ENCODE data around the gene RAB1B.

Gene RAB1B

DNA sequence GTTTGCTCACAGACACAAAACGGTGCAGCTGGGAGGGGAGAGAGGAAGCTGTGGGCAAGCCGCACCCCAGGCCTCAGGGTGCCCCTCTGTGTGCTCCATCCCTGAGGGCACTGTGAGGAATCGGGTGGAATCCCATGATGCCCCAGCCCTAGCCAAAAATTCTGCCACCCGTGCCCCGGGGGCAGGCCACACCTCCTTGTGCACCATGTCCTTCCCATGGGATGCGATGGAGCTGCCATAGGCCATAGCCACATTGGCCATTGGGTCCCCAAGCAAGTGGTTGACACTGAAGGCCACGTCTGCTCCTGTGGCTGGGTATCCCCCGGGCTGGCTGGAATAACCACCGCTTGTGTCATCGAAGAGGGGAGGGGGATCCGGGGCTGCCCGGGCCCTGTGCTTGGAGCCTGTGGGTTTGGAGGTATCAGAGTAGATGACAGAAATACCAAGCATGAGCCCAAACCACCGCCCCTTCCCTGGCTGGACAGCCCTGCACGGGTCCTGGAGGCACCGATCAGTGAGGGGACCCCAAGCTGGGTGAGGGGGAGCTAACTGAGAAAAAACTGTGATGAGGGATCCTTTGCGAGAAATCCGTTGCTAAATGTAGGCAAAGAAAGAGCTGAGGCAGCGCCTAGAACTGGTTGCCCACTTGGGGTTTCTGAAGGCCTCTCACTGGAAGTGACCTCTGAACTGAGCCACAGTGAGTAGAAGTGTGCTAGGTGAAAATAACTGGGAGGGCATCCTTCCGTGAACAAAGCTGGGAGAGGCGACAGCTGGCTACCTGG is 19.6 kb downstream of the RAB1B start:
- Histone ChIP-seq H3K36me3 (ENCODE audit: control insufficient read depth, insufficient read depth, low read length) (peaks cover 12% of the 10 kb centered on the region), H3K4me3 (replicated peaks; ENCODE audit: low read depth, low read length) (peak overlapping the region; percentile 71), H3K27me3 (replicated peaks; ENCODE audit: control insufficient read depth, insufficient read depth, low read length) (peaks cover under 1% of the 10 kb centered on the region)
- DNase-seq (ENCODE audit: extremely low read depth, insufficient read length), result no peak
- TF ChIP-seq, protein P1, sequence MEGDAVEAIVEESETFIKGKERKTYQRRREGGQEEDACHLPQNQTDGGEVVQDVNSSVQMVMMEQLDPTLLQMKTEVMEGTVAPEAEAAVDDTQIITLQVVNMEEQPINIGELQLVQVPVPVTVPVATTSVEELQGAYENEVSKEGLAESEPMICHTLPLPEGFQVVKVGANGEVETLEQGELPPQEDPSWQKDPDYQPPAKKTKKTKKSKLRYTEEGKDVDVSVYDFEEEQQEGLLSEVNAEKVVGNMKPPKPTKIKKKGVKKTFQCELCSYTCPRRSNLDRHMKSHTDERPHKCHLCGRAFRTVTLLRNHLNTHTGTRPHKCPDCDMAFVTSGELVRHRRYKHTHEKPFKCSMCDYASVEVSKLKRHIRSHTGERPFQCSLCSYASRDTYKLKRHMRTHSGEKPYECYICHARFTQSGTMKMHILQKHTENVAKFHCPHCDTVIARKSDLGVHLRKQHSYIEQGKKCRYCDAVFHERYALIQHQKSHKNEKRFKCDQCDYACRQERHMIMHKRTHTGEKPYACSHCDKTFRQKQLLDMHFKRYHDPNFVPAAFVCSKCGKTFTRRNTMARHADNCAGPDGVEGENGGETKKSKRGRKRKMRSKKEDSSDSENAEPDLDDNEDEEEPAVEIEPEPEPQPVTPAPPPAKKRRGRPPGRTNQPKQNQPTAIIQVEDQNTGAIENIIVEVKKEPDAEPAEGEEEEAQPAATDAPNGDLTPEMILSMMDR (IDR thresholded peaks at IDR 0.05; ENCODE audit: insufficient read depth, low read length, poor library complexity, severe bottlenecking), result no peak

DNA sequence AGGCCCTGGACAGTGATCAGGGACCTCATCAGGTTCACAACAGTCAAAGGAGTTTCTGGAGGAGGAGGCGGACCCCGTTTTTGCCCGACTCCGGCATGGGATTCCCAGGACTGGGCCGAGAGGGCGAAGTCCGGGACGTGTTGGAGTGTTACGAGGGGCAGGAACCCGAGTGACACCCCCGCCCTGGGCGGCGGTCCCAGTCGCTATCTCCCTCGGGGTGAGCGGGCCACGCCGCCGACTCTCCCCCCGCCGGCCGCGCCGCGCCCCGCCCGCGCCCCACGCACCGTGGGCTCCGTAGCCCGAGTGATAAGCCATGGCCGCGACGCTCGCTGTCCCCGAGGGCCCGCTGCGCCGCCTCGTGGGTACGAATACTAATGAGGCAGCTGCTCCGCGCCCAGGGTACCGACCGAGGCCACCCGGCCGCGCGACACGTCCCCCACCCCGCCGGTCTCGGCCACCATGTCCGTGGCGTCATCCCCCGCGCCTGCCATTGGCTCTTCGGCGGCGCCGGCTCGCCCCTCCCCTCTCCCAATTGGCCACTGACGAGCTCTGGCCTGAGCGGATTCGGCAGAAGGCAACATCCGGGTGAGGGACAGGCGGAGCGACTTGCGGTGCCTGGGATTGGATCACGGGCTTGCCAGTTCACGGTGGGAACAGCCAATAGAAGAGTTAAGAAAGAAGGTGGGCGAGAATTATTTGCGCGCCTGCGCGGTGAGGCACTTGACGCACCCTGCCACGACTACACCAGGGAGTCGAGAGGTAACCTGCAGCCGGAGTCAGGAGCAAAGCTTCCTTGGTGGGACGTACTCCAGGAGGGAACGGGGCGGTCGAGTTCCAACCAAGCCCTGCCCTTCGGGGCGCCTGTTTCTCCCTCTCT is 20.5 kb downstream of the RAB1B start, which contains the start of gene YIF1A:
TSS of gene YIF1A (minus strand) at position 473 of the 877 bp plus-strand sequence. CDS start at position 315, 158 bp downstream.
- Histone ChIP-seq H3K36me3 (ENCODE audit: control insufficient read depth, insufficient read depth, low read length) (peaks cover 12% of the 10 kb centered on the region), H3K4me3 (replicated peaks; ENCODE audit: low read depth, low read length) (peak within 1 kb of the TSS; percentile 71), H3K27me3 (replicated peaks; ENCODE audit: control insufficient read depth, insufficient read depth, low read length) (peaks cover 1% of the 10 kb centered on the region)
- TF ChIP-seq, protein P1 (IDR thresholded peaks at IDR 0.05; ENCODE audit: insufficient read depth, low read length, poor library complexity, severe bottlenecking), result peak; percentile 9
- peak; percentile 98 for DNase-seq (ENCODE audit: extremely low read depth, insufficient read length)

DNA sequence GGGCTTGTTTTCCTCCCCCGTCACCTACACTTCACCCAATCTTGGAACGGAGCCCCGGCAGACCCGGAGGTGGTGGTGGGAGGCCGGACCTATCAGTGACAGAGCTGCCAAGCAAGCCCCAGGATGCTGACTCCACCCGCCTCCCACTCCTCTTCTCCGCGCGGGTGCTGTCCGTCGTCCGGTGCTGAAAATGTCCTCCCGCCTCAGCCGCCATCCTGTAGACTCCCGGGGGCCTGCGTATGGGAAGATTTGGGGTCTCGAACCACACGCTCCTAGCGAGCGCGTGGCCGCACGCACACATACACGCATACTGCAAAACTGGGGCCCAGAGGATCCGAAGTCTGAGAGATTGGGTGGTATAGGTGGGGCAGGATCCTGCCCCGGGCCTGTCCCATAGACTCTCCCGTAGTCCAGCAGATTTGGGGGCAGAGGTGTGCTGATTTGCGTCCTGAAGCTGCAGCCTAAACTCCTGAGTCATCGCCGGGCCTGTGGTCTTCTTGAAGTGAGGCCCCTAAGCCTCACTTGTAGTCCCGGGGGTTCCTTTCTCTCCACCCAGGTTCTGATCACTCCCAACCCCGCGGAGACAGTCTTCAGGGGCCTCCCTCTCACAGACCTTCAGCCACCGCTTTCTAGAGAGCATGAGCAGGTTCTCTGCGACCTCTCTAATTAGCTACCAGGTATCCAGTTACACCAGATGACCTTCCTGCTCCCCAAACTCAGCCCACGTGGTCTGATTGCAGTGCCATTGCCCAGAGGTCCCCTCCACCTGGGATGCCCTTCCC is 21.3 kb downstream of the RAB1B start:
- no peak for DNase-seq (ENCODE audit: extremely low read depth, insufficient read length)
- peaks cover 1% of the 10 kb centered on the region for H3K27me3 ChIP-seq (replicated peaks; ENCODE audit: control insufficient read depth, insufficient read depth, low read length)
- H3K36me3 ChIP-seq (ENCODE audit: control insufficient read depth, insufficient read depth, low read length), result peaks cover 12% of the 10 kb centered on the region
- TF ChIP-seq, protein P1 (IDR thresholded peaks at IDR 0.05; ENCODE audit: insufficient read depth, low read length, poor library complexity, severe bottlenecking), result no peak
- peak overlapping the region; percentile 71 for H3K4me3 ChIP-seq (replicated peaks; ENCODE audit: low read depth, low read length)

DNA sequence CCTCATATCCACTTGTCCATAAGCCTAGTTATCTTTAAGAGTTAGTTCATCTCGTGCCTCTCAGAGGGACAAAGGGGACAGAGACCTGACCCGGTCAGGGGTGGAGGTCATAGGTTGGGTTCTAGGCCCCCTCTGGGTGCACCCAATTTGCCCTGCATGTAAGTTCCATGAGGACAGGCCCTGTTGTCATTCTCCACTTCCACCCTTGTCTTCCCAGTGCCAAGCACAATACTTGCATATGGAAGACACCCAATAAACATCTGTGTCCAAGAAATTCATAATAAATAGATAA is 21.8 kb downstream of the RAB1B start:
- H3K4me3 ChIP-seq (replicated peaks; ENCODE audit: low read depth, low read length), result no peak overlapping the region; the same call in 1 of the 2 replicates
- H3K27me3 ChIP-seq (replicated peaks; ENCODE audit: control insufficient read depth, insufficient read depth, low read length), result peaks cover 1% of the 10 kb centered on the region
- TF ChIP-seq, protein P1 (IDR thresholded peaks at IDR 0.05; ENCODE audit: insufficient read depth, low read length, poor library complexity, severe bottlenecking), result no peak
- DNase-seq (ENCODE audit: extremely low read depth, insufficient read length), result no peak
- H3K36me3 ChIP-seq (ENCODE audit: control insufficient read depth, insufficient read depth, low read length), result peaks cover 6% of the 10 kb centered on the region

DNA sequence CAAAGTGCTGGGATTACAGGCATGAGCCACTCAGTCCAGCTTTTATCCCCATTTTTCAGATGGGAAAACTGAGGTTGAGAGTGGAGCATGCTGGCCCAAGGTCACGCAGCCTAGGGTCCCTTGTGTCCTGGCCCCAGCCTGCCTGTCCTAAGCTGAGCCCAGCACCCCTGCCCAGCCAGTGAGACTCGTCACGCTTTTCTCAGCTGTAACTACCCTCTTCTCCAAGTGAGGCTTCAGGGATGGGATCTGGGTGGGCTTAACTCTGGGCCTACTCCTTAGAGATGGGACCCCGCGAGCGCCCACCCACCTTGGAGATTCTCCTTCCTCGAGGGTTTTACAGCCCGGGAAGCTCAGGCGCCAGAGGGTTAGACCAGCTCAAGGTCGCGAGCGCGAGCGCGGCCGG is 22.9 kb downstream of the RAB1B start:
- Histone ChIP-seq H3K4me3 (replicated peaks; ENCODE audit: low read depth, low read length) (no peak overlapping the region), H3K36me3 (ENCODE audit: control insufficient read depth, insufficient read depth, low read length) (no peaks in the 10 kb centered on the region; the same call in 1 of the 2 replicates)

More for the DNA sequence above, 22.9 kb downstream of the RAB1B start:
- DNase-seq (ENCODE audit: extremely low read depth, insufficient read length), result no peak
- peaks cover 1% of the 10 kb centered on the region for H3K27me3 ChIP-seq (replicated peaks; ENCODE audit: control insufficient read depth, insufficient read depth, low read length)
- TF ChIP-seq, protein P1 (IDR thresholded peaks at IDR 0.05; ENCODE audit: insufficient read depth, low read length, poor library complexity, severe bottlenecking), result no peak

All from GM06990 (cell line).